ENCODE measurements around the gene SEPTIN5.

GRCh38 chr22:19705181-19705934 lies 8.9 kb upstream of the SEPTIN5 start:
- peak; percentile 53 to 75 (median 65) for TF ChIP-seq CTCF (IDR thresholded peaks at IDR 0.05 in 2 of 3, conservative IDR thresholded peaks at IDR 0.05 in 1 of 3; ENCODE audit: insufficient read depth in 2 of 3, low read depth in 1 of 3, low read length in 3 of 3)
- no peak for TF ChIP-seq KLF10 (CRISPR knock-in tag; IDR thresholded peaks at IDR 0.05)
- no peak for TF ChIP-seq EZH2 (IDR thresholded peaks at IDR 0.05; ENCODE audit: borderline replicate concordance, low read depth, low read length)
- no peak for TF ChIP-seq ZNF3 (CRISPR knock-in tag; IDR thresholded peaks at IDR 0.05)
- TF ChIP-seq ZNF561 (CRISPR knock-in tag; conservative IDR thresholded peaks at IDR 0.05) = no peak
- no peak for TF ChIP-seq ZNF274 (IDR thresholded peaks at IDR 0.05; ENCODE audit: borderline replicate concordance, low read depth, low read length)
- TF ChIP-seq E2F5 (CRISPR knock-in tag; IDR thresholded peaks at IDR 0.05) = no peak
- TF ChIP-seq ZNF445 (CRISPR knock-in tag; IDR thresholded peaks at IDR 0.05; ENCODE audit: low read depth) = no peak
- no peak for TF ChIP-seq ZBTB1 (CRISPR knock-in tag; IDR thresholded peaks at IDR 0.05; ENCODE audit: borderline replicate concordance, low read depth)
- no peak for TF ChIP-seq PREB (CRISPR knock-in tag; IDR thresholded peaks at IDR 0.05)
- no peak for TF ChIP-seq TAF1 (IDR thresholded peaks at IDR 0.05; ENCODE audit: control insufficient read depth, extremely low read depth, insufficient read depth, low read length, severe bottlenecking)
- TF ChIP-seq SREBF1 (IDR thresholded peaks at IDR 0.05; ENCODE audit: borderline replicate concordance, low read depth, low read length) = no peak
